Amniotic stem cell (primary cell): ENCODE results near the gene ADRA2B.

Experiments used
- DNase-seq: peaks from one replicate; lab custom pipeline; 2025; lab: John Stamatoyannopoulos, UW

Gene ADRA2B

GRCh38 chr2:96116879-96117533 is 635 bp upstream of the ADRA2B start:
- DNase-seq, result no peak

- DNase-seq, result no peak
These were observed 544 bp downstream of the ADRA2B start for GRCh38 chr2:96115631-96116423.

- DNase-seq, result no peak
These were observed 1.3 kb downstream of the ADRA2B start for GRCh38 chr2:96114903-96115581.

GRCh38 chr2:96114546-96114902 is 1.8 kb downstream of the ADRA2B start:
- DNase-seq, result no peak

- no peak for DNase-seq
These were observed 2.4 kb downstream of the ADRA2B start for GRCh38 chr2:96113951-96114350.

- DNase-seq, result no peak
These were observed 3.0 kb downstream of the ADRA2B start for GRCh38 chr2:96113367-96113677.

- no peak for DNase-seq
These were observed 3.6 kb downstream of the ADRA2B start for GRCh38 chr2:96112501-96113366.

GRCh38 chr2:96111823-96112500 is 4.4 kb downstream of the ADRA2B start:
- no peak for DNase-seq

GRCh38 chr2:96111257-96111640 is 5.1 kb downstream of the ADRA2B start:
- no peak for DNase-seq

- no peak for DNase-seq
These were observed 5.6 kb downstream of the ADRA2B start for GRCh38 chr2:96110621-96111256.

- no peak for DNase-seq
These were observed 6.3 kb downstream of the ADRA2B start for GRCh38 chr2:96109931-96110511.

- DNase-seq, result no peak
These were observed 7.0 kb downstream of the ADRA2B start for GRCh38 chr2:96109361-96109680.

- no peak for DNase-seq
These were observed 7.6 kb downstream of the ADRA2B start for GRCh38 chr2:96108541-96109360.

- no peak for DNase-seq
These were observed 8.2 kb downstream of the ADRA2B start for GRCh38 chr2:96108151-96108540.

GRCh38 chr2:96107708-96108065 is 8.7 kb downstream of the ADRA2B start:
- no peak for DNase-seq

GRCh38 chr2:96106991-96107707 is 9.2 kb downstream of the ADRA2B start:
- no peak for DNase-seq

- no peak for DNase-seq
These were observed 10.2 kb downstream of the ADRA2B start for GRCh38 chr2:96105994-96106715.

GRCh38 chr2:96105152-96105915 is 11.0 kb downstream of the ADRA2B start:
- no peak for DNase-seq
